NCI-H748 (cell line): ENCODE results near the gene PMPCB.
"Not testable (repeated sequence)": the region's sequence is repeated elsewhere in the genome, so short reads cannot be mapped to it uniquely, and the experiment has no call there.

ENCODE experiments used
- DNase-seq: peaks from one replicate; lab custom pipeline; 2025; ENCODE audit not compliant: unreplicated experiment; lab: John Stamatoyannopoulos, UW

Gene PMPCB, protein sequence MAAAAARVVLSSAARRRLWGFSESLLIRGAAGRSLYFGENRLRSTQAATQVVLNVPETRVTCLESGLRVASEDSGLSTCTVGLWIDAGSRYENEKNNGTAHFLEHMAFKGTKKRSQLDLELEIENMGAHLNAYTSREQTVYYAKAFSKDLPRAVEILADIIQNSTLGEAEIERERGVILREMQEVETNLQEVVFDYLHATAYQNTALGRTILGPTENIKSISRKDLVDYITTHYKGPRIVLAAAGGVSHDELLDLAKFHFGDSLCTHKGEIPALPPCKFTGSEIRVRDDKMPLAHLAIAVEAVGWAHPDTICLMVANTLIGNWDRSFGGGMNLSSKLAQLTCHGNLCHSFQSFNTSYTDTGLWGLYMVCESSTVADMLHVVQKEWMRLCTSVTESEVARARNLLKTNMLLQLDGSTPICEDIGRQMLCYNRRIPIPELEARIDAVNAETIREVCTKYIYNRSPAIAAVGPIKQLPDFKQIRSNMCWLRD

DNA sequence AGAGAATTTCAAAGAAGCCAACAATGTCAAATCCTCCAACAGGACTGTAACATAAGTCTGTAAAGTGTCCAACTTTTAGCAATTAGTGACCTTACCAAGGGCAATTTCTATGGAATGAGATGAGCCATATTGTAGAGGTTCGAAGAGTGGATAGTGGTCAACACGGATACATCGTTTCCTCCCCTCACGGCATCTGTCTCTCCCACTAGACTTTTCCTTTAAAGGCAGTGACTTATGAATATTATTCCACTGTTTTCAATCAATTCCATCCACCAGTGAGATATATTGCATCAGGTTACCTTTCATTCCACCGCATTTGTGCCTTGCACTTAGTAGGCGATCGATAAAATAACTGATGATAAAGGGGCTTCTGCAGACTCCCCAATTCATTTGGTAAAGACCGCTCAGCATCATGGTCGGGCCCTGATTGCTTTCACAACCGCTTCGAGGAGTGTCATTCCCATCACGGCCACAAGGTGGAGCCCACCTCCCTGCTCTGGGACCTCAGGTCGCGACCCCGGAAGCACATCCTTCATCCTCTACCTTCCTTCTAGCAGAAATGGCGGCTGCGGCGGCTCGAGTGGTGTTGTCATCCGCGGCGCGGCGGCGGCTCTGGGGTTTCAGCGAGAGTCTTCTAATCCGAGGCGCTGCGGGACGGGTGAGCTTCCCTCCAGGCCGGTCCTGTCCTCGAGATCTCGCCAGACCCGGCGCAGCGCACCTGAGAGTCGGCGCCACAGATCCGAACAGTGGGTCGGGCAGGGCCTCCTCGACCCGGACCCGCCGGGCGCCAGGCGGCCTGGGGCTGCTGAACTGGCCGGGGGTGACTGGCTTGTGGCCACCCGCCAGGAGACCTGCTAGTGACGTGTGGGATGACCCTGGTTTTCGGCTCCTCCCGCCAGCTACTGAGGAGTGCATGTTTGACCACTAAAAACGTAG is at the start of gene PMPCB:
TSS of gene PMPCB (plus strand) at position 535 of the 936 bp plus-strand sequence. CDS start at position 560, 25 bp downstream.
- peak; percentile 91 for DNase-seq

DNA sequence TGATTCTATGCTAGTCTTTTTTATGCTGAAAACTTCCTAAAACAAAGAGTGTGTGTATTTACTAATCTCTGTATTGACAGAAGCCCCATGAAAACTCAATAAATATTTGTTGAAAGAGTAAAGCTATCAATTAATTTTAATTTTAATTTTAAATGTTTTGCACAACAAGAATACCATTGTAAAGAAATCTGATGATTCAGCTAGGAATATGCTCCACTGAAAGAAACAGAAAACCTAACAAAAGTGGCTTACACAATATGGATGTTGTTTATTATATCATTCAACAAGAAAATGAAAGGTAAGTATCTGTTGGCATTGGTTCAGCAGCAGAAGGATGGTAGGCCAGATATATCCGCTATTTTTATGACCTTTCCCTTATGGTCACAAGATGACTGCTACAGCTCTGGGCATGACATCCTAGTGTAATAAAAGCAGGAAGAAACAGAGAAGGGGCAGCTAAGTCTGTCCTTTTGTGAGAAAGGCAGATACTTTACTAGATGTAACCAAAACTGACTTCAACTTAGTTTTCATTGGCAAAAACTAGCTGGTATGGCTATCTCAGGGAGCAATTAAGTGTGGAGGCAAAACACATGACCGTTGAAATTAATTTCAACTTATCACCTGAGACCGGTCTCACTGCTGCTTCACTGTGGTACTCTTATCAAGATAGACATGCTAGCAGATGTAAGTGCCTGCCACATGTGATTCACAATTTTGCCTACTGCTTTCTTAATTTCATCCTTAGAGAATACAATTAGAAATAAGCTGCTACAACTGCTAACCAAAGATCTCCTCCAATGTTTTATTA is 43.3 kb upstream of the PMPCB start:
- DNase-seq: not testable (repeated sequence)

DNA sequence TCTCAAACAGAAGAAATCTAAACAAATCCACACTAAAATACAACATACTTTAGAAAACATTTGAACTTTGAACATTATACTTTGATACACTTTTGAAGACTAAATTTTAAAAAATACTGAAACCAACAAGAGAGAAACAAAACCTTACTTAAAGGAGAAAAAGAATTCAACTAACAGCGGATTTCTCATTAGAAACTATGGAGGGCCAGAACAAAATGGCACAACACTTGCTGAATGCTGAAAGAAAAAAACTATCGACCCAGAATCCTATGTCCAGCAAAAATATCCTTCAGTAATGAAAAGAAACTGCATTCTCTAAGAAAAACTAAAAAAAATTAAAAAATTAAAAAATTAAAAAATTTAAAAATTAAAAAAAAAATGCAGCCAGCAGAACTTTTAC is 33.2 kb upstream of the PMPCB start:
- not testable (repeated sequence) for DNase-seq

DNA sequence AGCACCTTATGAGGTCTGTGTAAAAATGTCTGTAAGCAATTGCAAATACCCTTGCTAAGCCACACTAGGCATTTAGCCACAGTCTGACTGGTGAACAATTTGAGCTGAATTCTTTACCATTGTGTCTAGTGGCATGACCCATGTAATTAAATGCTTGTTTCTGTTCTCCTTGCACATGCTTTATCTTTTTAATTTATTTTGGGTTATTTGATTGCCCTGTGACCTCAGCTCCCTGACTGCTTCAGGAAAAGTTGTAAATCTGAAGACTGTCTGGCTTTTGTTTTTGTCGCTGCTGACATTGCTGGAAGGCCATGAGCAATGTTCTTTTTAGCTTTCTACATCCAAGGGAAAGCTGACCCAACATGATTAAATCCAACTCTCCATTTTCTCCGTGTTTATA is 31.0 kb upstream of the PMPCB start:
- not testable (repeated sequence) for DNase-seq

DNA sequence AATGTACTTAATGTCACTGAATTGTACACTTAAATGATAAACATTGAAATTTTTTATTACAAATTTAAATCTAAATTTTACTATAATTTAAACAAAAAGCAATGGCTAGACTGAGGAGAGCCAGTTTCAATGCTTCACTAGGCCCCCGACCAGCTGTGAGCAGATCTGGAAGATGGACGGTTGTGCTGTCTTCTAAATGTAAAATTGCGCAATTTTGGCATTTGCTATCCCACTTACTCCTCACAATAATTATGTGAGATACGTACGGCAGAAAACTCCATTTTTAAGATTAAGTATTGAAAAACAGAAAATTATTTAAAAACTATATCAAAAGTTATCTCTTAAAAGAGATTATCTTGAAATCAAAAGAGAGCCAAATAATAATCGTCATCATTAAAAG is 23.9 kb upstream of the PMPCB start:
- DNase-seq: not testable (repeated sequence)

DNA sequence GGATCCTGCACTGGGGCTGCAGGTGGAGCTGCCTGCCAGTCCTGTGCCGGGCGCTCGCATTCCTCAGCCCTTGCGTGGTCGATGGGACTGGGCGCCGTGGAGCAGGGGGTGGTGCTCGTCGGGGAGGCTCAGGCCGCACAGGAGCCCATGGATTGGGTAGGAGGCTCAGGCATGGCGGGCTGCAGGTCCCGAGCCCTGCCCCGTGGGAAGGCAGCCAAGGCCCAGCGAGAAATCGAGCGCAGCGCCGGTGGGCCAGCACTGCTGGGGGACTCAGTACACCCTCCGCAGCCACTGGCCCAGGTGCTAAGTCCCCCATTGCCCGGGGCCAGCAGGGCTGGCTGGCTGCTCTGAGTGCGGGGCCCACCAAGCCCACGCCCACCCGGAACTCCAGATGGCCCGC is 22.4 kb upstream of the PMPCB start:
- DNase-seq: not testable (repeated sequence)

DNA sequence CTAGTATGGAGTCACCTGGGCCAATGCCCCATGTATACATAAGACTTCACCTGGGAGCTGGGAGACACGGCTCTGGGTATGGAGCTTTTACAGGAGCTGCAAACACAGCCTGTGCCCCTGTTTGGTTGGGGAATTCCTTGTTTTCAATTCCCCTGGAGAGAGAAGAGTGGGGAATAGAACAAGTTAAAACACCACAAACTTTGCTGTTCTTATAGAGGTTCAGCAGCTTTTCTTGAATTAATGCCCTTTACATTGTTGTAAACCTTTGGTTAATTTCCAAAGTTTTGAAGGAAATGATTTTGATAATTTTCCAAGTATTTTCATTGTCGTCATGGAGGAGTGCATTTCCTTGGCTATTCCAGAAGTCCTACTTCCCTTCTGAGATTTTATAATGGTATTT is 19.0 kb upstream of the PMPCB start:
- peak; percentile 7 for DNase-seq

DNA sequence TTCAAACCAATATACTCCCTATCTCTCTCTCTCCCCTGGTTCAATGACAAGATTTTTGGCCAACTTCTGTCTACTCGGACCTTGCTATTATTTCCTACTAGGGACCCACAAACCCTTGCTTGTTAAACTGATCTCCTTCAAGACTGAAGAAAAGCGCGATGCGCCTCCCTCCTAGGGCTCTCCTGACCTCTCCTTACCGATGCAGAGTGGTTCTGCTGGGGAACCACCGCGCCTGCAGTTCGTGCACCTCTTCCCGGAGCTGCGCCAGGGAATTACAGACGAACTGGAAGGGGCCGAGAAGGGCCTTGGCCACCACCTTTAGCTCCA is 17.6 kb upstream of the PMPCB start:
- DNase-seq: peak; percentile 58

DNA sequence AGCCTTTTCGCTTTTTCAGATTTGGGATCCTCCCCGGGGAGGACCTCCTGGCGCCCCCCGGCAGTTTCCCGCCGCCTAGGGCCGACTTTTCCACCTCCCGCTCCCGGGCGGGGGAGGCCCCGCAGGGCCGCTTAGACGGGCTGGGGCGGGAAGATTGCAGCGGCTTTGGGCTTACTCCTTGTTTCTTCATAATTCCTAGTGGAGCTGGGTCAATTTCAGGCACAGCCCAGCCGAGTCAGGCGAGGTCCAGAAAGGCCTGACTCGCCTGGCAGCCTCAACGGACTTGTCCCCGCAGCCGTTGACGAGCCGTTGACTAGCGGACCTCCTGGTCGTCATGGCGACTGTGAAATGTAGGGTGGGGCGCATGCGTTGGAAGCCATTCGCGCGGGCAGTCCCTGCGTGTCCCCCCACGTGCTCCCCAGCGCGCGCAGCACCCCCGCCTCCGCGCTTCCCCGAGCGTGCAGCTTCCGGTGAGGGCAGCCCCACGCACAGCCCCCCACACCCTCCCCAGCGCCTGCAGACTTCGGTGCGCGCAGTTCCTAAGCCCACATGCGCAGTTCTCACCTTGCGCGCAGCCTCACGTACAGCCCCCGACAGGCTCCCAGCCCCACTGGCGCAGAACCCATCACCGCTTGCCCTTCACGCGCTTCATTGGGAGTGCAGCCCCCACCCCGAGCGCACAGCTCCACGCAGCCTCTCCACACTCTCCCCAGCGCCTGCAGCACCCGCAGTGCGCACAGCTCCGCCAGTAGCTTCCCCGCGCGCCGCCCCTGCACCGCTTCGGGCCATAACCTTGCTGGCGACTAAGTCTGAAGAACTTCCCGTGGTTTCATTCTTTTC is 17.1 kb upstream of the PMPCB start:
- DNase-seq: peak; percentile 89

DNA sequence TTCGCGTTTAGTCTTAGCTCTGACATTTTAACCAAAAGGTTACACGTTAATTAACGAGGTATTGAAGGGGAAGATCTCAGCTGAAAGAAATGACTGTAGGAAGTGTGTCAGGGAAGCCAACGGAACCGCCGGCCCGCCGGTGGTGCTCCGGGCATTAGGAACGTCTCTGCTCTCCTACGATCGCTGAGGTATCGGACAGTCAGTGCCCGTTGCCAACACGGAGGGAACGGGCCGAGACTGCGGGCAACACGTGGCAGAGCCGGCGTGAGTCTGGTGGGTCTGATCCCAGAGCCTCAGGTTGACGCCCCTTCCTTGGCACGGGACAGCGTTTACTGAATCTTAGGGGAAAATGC is 16.5 kb upstream of the PMPCB start:
- DNase-seq: peak; percentile 42

DNA sequence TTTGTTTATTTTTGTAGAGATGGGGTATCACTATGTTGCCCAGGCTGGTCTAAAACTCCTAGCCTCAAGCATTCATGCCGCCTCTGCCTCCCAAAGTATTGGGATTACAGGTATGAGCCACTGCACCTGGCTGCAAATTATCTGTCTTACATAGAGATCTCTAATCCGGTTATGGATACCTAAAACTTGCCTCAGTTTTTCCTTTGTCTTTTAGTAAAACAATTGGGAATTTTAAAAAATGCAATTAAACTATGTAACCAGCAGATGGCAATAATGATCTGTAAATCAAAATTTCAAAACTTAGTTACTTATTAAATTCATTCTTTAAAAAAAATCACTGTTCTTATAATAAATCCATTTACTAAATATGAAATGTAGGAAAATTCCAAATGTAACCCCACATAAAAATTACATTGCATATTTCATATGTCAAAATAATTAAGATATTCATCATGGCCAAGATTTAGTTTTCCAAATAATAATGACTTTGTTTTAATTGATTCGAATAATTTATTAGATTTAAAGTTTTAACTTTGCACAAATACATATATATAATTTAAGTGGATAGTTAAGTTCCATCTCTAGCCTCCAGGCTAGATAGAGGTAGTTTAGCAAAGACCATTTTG is 14.3 kb upstream of the PMPCB start:
- not testable (repeated sequence) for DNase-seq

DNA sequence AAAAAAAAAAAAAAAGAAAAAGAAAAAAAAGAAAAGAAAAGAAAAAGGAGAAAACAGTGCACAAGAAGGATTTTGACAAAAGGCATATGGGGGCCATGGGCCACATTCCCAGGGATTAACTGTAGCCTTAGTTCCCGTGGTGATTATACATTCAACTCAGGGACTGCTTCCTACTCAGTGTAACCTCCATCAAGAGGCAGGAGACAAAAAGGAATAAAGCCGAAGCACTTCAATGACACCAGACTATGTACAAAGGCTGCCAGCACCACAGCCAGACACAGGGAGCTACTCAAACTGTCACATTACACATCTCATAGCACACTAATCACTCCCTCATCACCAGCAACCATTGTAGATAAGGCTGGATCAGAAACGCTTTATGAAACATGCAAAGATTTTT is 5.1 kb upstream of the PMPCB start:
- DNase-seq: no peak

DNA sequence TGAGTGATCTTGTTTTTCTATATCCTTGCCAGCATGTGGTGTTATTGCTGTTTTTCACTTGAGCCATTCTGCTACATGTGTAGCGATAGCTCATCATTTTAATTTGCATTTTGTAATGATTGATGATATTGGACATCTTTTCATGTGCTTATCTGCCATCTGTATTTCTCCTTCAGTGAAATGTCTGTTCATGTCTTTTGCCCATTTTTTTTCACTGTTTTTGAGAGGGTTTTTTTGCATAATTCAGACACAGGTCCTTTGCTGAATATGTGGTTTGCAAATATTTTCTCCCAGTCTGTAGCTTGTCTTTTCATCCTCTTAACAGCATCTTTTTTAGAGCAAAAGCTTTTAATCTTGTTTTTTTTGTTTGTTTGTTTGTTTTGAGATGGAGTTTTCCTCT is 3.7 kb upstream of the PMPCB start:
- no peak for DNase-seq

DNA sequence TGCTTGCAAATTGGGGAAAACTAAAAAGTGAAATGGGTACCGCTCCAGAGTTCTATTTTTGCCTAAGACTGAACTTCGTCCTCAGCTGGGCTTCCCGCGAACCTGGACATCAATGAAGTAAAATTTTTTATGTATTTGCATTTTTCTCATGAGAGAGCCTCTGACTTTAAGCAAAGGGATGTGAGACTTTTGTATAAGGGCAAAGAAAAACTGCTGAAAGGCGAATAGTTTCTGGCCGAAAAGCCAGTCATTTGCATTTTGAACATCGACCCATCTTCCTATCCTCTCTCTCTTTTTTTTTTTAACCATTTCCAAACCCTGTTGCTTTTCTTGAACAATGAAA is 573 bp downstream of the PMPCB start:
- DNase-seq: no peak

DNA sequence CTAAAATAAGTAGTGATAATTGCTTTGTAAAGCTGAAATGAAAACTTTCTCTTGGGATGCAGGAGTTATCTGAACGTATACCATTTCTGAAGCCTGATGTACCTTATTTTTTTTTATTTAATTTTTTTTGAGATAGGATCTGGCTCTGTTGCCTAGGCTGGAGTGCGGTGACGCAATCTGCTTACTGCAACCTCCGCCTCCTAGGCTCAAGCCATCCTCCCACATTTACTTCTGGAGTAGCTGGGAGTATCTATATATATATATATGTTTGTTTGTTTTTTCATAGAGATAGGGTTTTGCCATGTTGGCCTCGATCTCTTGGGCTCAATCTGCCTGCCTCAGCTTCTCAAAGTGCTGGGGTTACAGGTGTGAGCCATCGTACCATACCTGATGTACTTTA is 2.4 kb downstream of the PMPCB start:
- no peak for DNase-seq

DNA sequence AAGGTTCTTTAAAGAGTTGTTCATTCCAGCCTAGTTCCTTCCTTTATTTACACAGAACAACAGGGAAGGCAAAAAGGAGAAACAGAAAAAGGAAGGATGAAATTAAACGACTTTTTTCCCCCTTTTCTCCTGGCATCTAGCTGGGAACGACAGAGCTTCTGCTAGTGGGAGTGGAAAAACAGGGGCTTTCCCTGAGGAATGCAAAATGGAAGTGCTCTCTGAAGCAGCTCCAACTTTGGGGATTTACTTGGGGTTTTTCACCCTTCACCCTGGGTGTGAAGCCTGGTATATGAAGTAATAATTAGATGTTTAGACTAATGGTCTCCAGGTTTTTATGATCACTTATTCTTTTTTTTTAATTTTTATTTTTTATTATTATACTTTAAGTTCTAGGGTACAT is 4.2 kb downstream of the PMPCB start:
- DNase-seq: no peak

DNA sequence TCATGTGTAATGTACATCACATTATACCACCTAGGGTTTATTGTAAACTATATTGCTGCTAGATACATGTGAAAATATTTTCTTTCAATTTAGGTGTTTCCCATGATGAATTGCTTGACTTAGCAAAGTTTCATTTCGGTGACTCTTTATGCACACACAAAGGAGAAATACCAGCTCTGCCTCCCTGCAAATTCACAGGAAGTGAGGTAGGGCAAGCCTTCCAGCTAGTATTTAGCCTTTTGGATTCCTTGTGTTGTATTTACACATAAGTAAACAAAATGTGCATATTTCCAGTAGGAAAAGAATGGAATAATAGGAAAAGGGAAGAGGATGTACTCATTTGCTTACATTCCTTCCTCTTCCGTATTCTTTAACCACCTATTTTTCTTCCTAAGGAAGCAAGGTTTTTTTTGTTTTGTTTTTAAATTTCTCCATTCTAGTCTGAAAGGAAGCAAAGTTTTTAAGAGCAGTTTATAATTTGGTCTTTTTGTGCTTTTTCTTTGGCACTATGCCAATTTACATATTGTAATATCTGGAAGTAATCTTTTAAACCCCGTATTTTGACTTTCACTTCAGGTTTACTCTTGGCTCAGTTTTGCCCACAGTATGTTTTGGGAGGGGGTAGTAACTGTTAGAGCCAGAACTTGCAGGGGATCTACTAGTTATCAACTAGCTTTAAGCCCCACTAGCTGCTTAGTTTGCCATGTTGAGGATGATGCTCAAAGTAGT is 10.4 kb downstream of the PMPCB start:
- DNase-seq: no peak

DNA sequence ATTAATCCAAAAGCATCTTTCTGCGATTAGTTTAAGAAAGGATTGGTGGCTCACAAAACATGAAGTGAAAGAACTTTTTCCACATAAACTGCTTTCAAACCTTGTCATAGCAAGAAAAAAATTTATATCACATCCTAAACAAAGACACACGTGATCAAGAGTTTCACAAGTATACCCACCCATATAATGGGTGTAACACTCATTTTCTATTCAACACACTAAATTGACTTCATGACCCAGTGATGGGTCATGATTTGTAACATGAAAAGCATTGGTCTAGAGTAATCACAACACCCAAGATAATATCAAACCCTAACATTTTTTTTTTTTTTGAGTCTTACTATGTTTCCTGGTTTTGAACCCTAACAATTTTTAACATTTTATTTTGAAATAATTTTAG is 17.6 kb downstream of the PMPCB start:
- no peak for DNase-seq

DNA sequence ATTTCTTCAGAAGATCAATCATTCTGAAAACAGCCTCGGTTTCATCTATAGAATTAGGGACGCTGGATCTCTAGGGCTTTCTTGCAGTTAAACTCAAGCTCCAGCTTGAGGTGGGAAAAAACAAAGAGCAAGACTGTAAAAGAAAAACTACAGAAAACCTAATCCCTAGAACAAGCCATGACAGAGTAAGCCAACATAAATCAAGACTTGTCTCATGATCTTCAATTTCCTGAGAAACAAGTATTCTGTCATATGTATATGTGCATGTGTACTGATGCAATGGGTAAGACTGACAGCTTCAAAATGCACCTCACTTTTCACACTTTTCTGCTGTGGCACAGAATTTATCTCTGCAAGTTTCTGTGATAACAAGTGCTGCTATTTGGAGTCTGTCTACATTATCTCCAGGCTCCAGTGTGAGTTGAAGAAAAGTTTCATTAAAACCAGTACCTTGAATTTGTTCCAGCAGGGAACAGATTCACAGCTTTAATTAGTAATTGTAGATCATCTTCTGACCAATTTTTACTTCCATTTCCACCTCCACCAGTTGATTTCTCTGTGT is 19.2 kb downstream of the PMPCB start:
- DNase-seq: no peak
